Caco-2 (cell line): ENCODE data around the gene GASK1A. TPM values are rescaled to one million over a fixed set of nuclear protein-coding genes. Genes with fewer than 3 reads are reported as not detected.
"Not testable (repeated sequence)": the region's sequence is repeated elsewhere in the genome, so short reads cannot be mapped to it uniquely, and the experiment has no call there.

Experiments
- BruUV-seq: library from RNA; stranded (reverse); fragments of 400-500 nt; replicated peaks from 2 replicates; lab custom pipeline; 2021; lab: Mats Ljungman, UMichigan
- CTCF ChIA-PET: fragments of 300-600 bp; sonication (Branson Sonifier 250); formaldehyde crosslinking; loops from one replicate; lab custom pipeline; 2022; ENCODE audit warnings: antibody characterized with exemption; lab: Charles Lee
- POLR2A ChIA-PET: fragments of 300-600 bp; sonication (Branson Sonifier 250); formaldehyde crosslinking; loops from one replicate; lab custom pipeline; 2022; ENCODE audit warnings: antibody characterized with exemption; lab: Charles Lee
- DNase-seq, 2 experiments: peaks; one replicate each; pipeline versions ENCODE4 v3.0.0 to v3.0.0-alpha.2; 2020 to 2022
- H3K27me3 ChIP-seq: replicated peaks from 2 replicates; pipeline ENCODE4 v1.6.0; 2011; ENCODE audit warnings: low read length; ENCODE audit not compliant: control insufficient read depth, insufficient read depth
- H3K36me3 ChIP-seq: 2 replicates; pipeline ENCODE4 v1.5.1; 2011; ENCODE audit warnings: low read length; ENCODE audit not compliant: control insufficient read depth, insufficient read depth
- H3K4me1 ChIP-seq: fragments of 250-450 bp; sonication (Bioruptor Pico); 2 replicates; pipeline ENCODE4 v1.5.1; 2020; ENCODE audit warnings: mild to moderate bottlenecking
- H3K4me3 ChIP-seq: 2 replicates; pipeline ENCODE4 v1.5.1; 2011; ENCODE audit warnings: low read depth, mild to moderate bottlenecking, control low read depth, low read length
- H3K9me3 ChIP-seq: fragments of 250-450 bp; sonication (Bioruptor Pico); 2 replicates; pipeline ENCODE4 v1.5.1; 2020; ENCODE audit warnings: mild to moderate bottlenecking, moderate library complexity
- H3K27ac Mint-ChIP-seq: one replicate; pipeline ENCODE4 v1.8.0; 2022; ENCODE audit warnings: mixed read lengths; ENCODE audit not compliant: unreplicated experiment
- H3K27me3 Mint-ChIP-seq: one replicate; pipeline ENCODE4 v1.8.0; 2022; ENCODE audit warnings: mixed read lengths; ENCODE audit not compliant: insufficient read depth, unreplicated experiment
- H3K36me3 Mint-ChIP-seq: one replicate; pipeline ENCODE4 v1.8.0; 2022; ENCODE audit warnings: mild to moderate bottlenecking, mixed read lengths; ENCODE audit not compliant: insufficient read depth, unreplicated experiment
- H3K4me1 Mint-ChIP-seq: one replicate; pipeline ENCODE4 v1.8.0; 2022; ENCODE audit warnings: low read depth, mixed read lengths; ENCODE audit not compliant: unreplicated experiment
- H3K4me3 Mint-ChIP-seq: one replicate; pipeline ENCODE4 v1.8.0; 2022; ENCODE audit warnings: mild to moderate bottlenecking, moderate library complexity, mixed read lengths; ENCODE audit not compliant: unreplicated experiment
- H3K9me3 Mint-ChIP-seq: one replicate; pipeline ENCODE4 v1.8.0; 2022; ENCODE audit warnings: mixed read lengths; ENCODE audit not compliant: unreplicated experiment
- CTCF ChIP-seq, 2 experiments: fragments of 200-600 bp in 1 of 2; IDR thresholded peaks; 1 replicate in 1 of 2; 2 replicates in 1 of 2; pipeline versions ENCODE4 v1.5.1 to v1.8.0; 2011 to 2022; ENCODE audit warnings: antibody characterized with exemption in 1 of 2, control low read depth in 1 of 2, inconsistent platforms in 1 of 2, low read depth in 1 of 2, low read length in 1 of 2, mild to moderate bottlenecking in 1 of 2, moderate library complexity in 1 of 2; ENCODE audit not compliant: insufficient read depth in 1 of 2, severe bottlenecking in 1 of 2, unreplicated experiment in 1 of 2
- intact Hi-C: fragments of 100-400 bp; cut with micrococcal nuclease; formaldehyde crosslinking; loops from one replicate; pipeline ENCODE4 v1.10.0; 2022; ENCODE audit not compliant: unreplicated experiment
- total RNA-seq: library from RNA; stranded (reverse); gene quantifications from 2 replicates; pipeline ENCODE4 v1.2.3, GENCODE V29; 2022

Gene GASK1A
- total RNA-seq, 1 experiment from 2014 or later = 0.16 TPM

- no peaks in the 10 kb centered on the region for H3K4me1 Mint-ChIP-seq
- BruUV-seq = no TSS peak
Measured at GRCh38 chr3:43043071-43043766, 64.1 kb downstream of the GASK1A start.

GRCh38 chr3:43043793-43044192 is 64.7 kb downstream of the GASK1A start:
- no peak for TF ChIP-seq CTCF (IDR thresholded peaks at IDR 0.05; ENCODE audit: insufficient read depth in 1 of 2, low read depth in 1 of 2, low read length in 1 of 2, severe bottlenecking in 1 of 2, unreplicated experiment in 1 of 2)
- intact Hi-C loops = no loop called here
- no peak for DNase-seq
- no peaks in the 10 kb centered on the region for H3K4me1 Mint-ChIP-seq
- Histone ChIP-seq H3K27me3 (no peaks in the 10 kb centered on the region), H3K4me3 (no peak overlapping the region), H3K4me1 (no peaks in the 10 kb centered on the region), H3K9me3 (no peaks in the 10 kb centered on the region), H3K36me3 (no peaks in the 10 kb centered on the region)
- H3K27me3 Mint-ChIP-seq = peaks cover 3% of the 10 kb centered on the region
- H3K9me3 Mint-ChIP-seq = peaks cover 35% of the 10 kb centered on the region
- peaks cover 6% of the 10 kb centered on the region for H3K36me3 Mint-ChIP-seq
- POLR2A ChIA-PET = no interaction called here
- H3K27ac Mint-ChIP-seq = no peak overlapping the region
- no TSS peak for BruUV-seq
- CTCF ChIA-PET = no interaction called here
- H3K4me3 Mint-ChIP-seq = no peak overlapping the region

More at GRCh38 chr3:43043071-43043766, 64.1 kb downstream of the GASK1A start:
- ChIA-PET CTCF (no interaction called here), POLR2A (no interaction called here)
- Histone ChIP-seq H3K36me3 (no peaks in the 10 kb centered on the region), H3K9me3 (no peaks in the 10 kb centered on the region), H3K4me3 (no peak overlapping the region), H3K27me3 (no peaks in the 10 kb centered on the region), H3K4me1 (no peaks in the 10 kb centered on the region)
- intact Hi-C loops = no loop called here
- peaks cover 4% of the 10 kb centered on the region for H3K27me3 Mint-ChIP-seq
- H3K36me3 Mint-ChIP-seq = peaks cover 6% of the 10 kb centered on the region
- no peak for TF ChIP-seq CTCF (IDR thresholded peaks at IDR 0.05; ENCODE audit: insufficient read depth in 1 of 2, low read depth in 1 of 2, low read length in 1 of 2, severe bottlenecking in 1 of 2, unreplicated experiment in 1 of 2)
- no peak overlapping the region for H3K4me3 Mint-ChIP-seq
- no peak for DNase-seq
- peaks cover 34% of the 10 kb centered on the region for H3K9me3 Mint-ChIP-seq
- no peak overlapping the region for H3K27ac Mint-ChIP-seq

GRCh38 chr3:43045079-43045478 is 66.0 kb downstream of the GASK1A start:
- H3K27me3 Mint-ChIP-seq, CTCF ChIA-PET, POLR2A ChIA-PET, H3K9me3 ChIP-seq, H3K4me1 ChIP-seq, H3K4me3 Mint-ChIP-seq, H3K36me3 Mint-ChIP-seq, DNase-seq, H3K4me1 Mint-ChIP-seq, H3K27ac Mint-ChIP-seq, H3K36me3 ChIP-seq, H3K4me3 ChIP-seq, H3K27me3 ChIP-seq, BruUV-seq, intact Hi-C loops: not testable (repeated sequence)
- H3K9me3 Mint-ChIP-seq = peaks cover 35% of the 10 kb centered on the region
